Adrenal gland (tissue), 12 donors: ENCODE measurements around the gene GUCA2A. TPM values are rescaled to one million over a fixed set of nuclear protein-coding genes. Genes with fewer than 3 reads are reported as not detected.

Experiments used
- DNase-seq, 7 donors: peaks; one replicate each; pipeline ENCODE4 v3.0.0-alpha.2; 2019 to 2020
- H3K27ac ChIP-seq, 5 donors: fragments of 200-600 bp; sonication (generic) in 4 of 5; 1 replicate in 3 of 5; 2 replicates in 2 of 5; pipeline versions ENCODE4 v1.5.1 to v1.8.0; 2016 to 2020; ENCODE audit warnings: mild to moderate bottlenecking in 1 of 5
- H3K27me3 ChIP-seq: fragments of 200-600 bp; 2 replicates; pipeline ENCODE4 v1.8.0; 2021
- H3K36me3 ChIP-seq, 2 donors: fragments of 200-600 bp; replicated peaks in 1 of 2; 1 replicate in 1 of 2; 2 replicates in 1 of 2; pipeline versions ENCODE4 v1.5.1 to v1.8.0; 2018 to 2022
- H3K4me1 ChIP-seq, 2 donors: fragments of 200-600 bp; replicated peaks in 1 of 2; 1 replicate in 1 of 2; 2 replicates in 1 of 2; pipeline versions ENCODE4 v1.5.1 to v1.8.0; 2018 to 2021
- H3K4me3 ChIP-seq, 4 donors: fragments of 200-600 bp; sonication (generic) in 3 of 4; one replicate each; pipeline ENCODE4 v1.5.1; 2016 to 2018
- H3K9me3 ChIP-seq, 3 donors: fragments of 200-600 bp; sonication (generic) in 1 of 3; replicated peaks in 1 of 3; 1 replicate in 2 of 3; 2 replicates in 1 of 3; pipeline versions ENCODE4 v1.5.1 to v1.8.0; 2016 to 2021
- POLR2A ChIP-seq, 2 donors: fragments of 450-650 bp; IDR thresholded peaks; one replicate each; pipeline ENCODE4 v1.6.1; 2017; ENCODE audit warnings: antibody characterized with exemption in 2 of 2, mild to moderate bottlenecking in 2 of 2, moderate library complexity in 1 of 2
- WGBS, 4 donors: extraction: QIAGEN DNeasy Blood & Tissue Kit in 2 of 4; methylation state at CpG; one replicate each; pipeline versions ENCODE4 v1.1.5 to v1.1.7; 2013 to 2017; 5-methylcytosine and 5-hydroxymethylcytosine counted together
- intact Hi-C, 2 donors: fragments of 100-400 bp; cut with DNase I; formaldehyde crosslinking; loops; one replicate each; pipeline versions ENCODE4 v1.14.1 to v1.15.0; 2022 to 2023
- polyA plus RNA-seq, 3 donors: library from polyadenylated mRNA; stranded (reverse); fragments of 200-250 nt in 2 of 3; fragments of 350-450 nt in 1 of 3; fragmentation: Illumina TruSeq in 1 of 3; extraction: RNeasy Lipid Tissue Mini Kit (QIAGEN cat#74804) in 1 of 3; gene quantifications; one replicate each; pipeline ENCODE4 v1.2.3, GENCODE V29; 2013 to 2014
- total RNA-seq, 9 donors: library from RNA; depleted of rRNA in 4 of 9; stranded (reverse); fragments of >200 nt in 4 of 9; fragments of 120-200 nt in 1 of 9; fragmentation: NEBNext Ultra II Directional in 1 of 9; extraction: Animal tissue kit (Norgen Biotek cat#: 25700) in 1 of 9; gene quantifications; one replicate each; pipeline versions ENCODE4 v1.1.0 to v1.2.4, GENCODE V29; 2013 to 2023
- TF ChIP-seq, protein P1 (sequence below), 6 experiments: fragments of 450-650 bp in 4 of 6; fragments of 200-600 bp in 2 of 6; sonication (generic) in 1 of 6; IDR thresholded peaks; 1 replicate in 5 of 6; 2 replicates in 1 of 6; pipeline versions ENCODE4 v1.5.1 to v1.8.0; 2016 to 2021; ENCODE audit warnings: antibody characterized with exemption in 6 of 6, mild to moderate bottlenecking in 2 of 6, moderate library complexity in 1 of 6
- donor health status: healthy with polysubstance abuse.
- donor health status: Bipolar disorder and iron deficiency.
- donor health status: DM: yes; HTN: yes; CAD: no.
- donor health status: DM: no; HTN: no; CAD: no.
- donor health status: DM: no; HTN: no; CAD: no.
- donor health status: DM: yes; HTN: yes; CAD: no.

GUCA2A gene
- total and polyA plus RNA-seq, 12 donors = 0.61 TPM; not detected in 11

DNA sequence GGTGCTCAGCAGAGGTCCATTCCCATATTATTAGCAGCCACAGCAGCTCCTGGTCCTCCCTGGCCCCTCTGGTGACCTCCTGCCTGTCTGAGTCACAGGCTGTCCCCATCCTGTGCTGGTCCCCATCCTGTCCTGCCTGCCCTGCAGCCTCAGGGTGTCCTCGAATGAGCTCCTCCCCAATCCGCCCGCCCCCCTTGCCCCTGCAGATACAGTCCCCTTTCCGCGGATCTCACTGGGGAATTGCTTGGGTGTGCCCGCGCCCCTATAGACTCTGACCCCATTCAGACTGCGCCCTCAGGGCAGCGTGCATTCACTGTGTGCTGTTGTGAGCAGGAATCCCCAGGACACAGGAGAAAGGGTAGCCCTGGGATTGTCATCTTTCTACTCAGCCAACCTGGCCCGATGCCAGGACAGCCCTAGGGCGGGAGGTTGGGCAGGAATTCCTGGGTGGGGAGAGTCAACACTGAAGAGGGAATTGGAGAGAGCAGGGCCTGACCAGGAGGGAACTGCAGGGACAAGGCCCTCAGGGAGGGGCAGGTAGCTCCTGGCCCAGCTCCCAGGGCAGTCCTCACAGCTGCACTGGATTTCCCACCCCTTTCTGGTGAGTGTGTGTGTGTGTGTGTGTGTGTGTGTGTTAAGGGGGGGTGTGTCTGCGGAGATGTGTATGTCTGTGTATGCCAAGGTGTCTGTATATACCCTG is 1.1 kb upstream of the GUCA2A start:
- WGBS, 4 donors = 31 to 53% (median 37%) methylated on average over 4 to 12 of the region's 12 CpGs
- Histone ChIP-seq H3K4me1 (peaks cover 0 to 4% of the 10 kb centered on the region in 2 donors), H3K4me3 (no peak overlapping the region), H3K36me3 (no peaks in the 10 kb centered on the region), H3K27ac (peak overlapping the region in 1 of 5 donors; percentile 55), H3K9me3 (peaks cover 0 to 3% (median 0%) of the 10 kb centered on the region in 3 donors), H3K27me3 (no peaks in the 10 kb centered on the region)
- TF ChIP-seq POLR2A (IDR thresholded peaks at IDR 0.05) = no peak
- TF ChIP-seq, protein P1, sequence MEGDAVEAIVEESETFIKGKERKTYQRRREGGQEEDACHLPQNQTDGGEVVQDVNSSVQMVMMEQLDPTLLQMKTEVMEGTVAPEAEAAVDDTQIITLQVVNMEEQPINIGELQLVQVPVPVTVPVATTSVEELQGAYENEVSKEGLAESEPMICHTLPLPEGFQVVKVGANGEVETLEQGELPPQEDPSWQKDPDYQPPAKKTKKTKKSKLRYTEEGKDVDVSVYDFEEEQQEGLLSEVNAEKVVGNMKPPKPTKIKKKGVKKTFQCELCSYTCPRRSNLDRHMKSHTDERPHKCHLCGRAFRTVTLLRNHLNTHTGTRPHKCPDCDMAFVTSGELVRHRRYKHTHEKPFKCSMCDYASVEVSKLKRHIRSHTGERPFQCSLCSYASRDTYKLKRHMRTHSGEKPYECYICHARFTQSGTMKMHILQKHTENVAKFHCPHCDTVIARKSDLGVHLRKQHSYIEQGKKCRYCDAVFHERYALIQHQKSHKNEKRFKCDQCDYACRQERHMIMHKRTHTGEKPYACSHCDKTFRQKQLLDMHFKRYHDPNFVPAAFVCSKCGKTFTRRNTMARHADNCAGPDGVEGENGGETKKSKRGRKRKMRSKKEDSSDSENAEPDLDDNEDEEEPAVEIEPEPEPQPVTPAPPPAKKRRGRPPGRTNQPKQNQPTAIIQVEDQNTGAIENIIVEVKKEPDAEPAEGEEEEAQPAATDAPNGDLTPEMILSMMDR (IDR thresholded peaks at IDR 0.05) = no peak
- DNase-seq = peak; percentile 46 to 64 (median 57)
- intact Hi-C loops = no loop called here

- intact Hi-C loops = no loop called here
- Histone ChIP-seq H3K4me3 (no peak overlapping the region), H3K9me3 (peaks cover 0 to 11% (median 0%) of the 10 kb centered on the region in 3 donors), H3K4me1 (peaks cover 0 to 4% of the 10 kb centered on the region in 2 donors), H3K36me3 (no peaks in the 10 kb centered on the region), H3K27me3 (no peaks in the 10 kb centered on the region), H3K27ac (no peak overlapping the region)
- TF ChIP-seq, protein P1 (IDR thresholded peaks at IDR 0.05) = no peak
- TF ChIP-seq POLR2A (IDR thresholded peaks at IDR 0.05) = no peak
- 85 to 90% (median 87%) methylated on average over 10 to 16 of the region's 16 CpGs for WGBS, 4 donors
- no peak for DNase-seq
Measured at GRCh38 chr1:42163536-42164503, 725 bp downstream of the GUCA2A start.

GRCh38 chr1:42163114-42163513 is 1.4 kb downstream of the GUCA2A start:
- Histone ChIP-seq H3K4me3 (no peak overlapping the region), H3K36me3 (no peaks in the 10 kb centered on the region), H3K4me1 (peaks cover 0 to 4% of the 10 kb centered on the region in 2 donors), H3K27me3 (no peaks in the 10 kb centered on the region), H3K9me3 (peaks cover 0 to 11% (median 0%) of the 10 kb centered on the region in 3 donors), H3K27ac (no peak overlapping the region)
- WGBS, 4 donors = 94 to 100% (median 95%) methylated on average over 1 to 2 of the region's 2 CpGs
- no peak for DNase-seq
- intact Hi-C loops = no loop called here
- TF ChIP-seq, protein P1 (IDR thresholded peaks at IDR 0.05) = no peak
- TF ChIP-seq POLR2A (IDR thresholded peaks at IDR 0.05) = no peak

DNA sequence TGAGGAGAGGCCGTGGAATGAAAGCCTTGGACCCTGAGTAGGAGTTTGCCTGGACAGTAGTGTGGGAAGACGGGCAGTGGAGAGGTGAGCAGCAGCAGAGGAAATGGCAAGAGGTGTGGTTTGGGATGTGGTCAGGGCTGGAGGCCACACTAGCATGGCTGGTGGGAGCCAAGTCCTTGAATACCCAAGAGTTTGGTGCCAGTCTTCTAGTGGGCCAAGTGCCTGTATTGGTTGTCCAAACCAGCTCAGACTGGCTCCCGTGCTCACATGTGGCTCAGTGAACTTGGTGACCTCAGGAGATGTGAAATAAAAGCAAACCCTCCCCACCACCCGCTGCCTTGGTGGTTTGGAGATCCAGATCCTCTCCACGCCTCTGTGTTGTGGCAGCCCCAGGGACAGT is 2.4 kb downstream of the GUCA2A start:
- DNase-seq = no peak
- WGBS, 4 donors = 77 to 99% (median 84%) methylated on average over 4 to 5 of the region's 5 CpGs

More for the DNA sequence above, 2.4 kb downstream of the GUCA2A start:
- no peaks in the 10 kb centered on the region for H3K27me3 ChIP-seq
- TF ChIP-seq, protein P1 (IDR thresholded peaks at IDR 0.05) = no peak
- no peak for TF ChIP-seq POLR2A (IDR thresholded peaks at IDR 0.05)
- H3K4me1 ChIP-seq = peaks cover 0 to 4% of the 10 kb centered on the region in 2 donors
- peaks cover 0 to 11% (median 0%) of the 10 kb centered on the region in 3 donors for H3K9me3 ChIP-seq
- H3K36me3 ChIP-seq = no peaks in the 10 kb centered on the region
- H3K27ac ChIP-seq = no peak overlapping the region
- intact Hi-C loops = no loop called here
- no peak overlapping the region for H3K4me3 ChIP-seq
